ENCODE results near the gene CCNO.

- TF ChIP-seq CTCF (IDR thresholded peaks at IDR 0.05): no peak
- TF ChIP-seq POLR2A (IDR thresholded peaks at IDR 0.05): no peak
Observed at GRCh38 chr5:55278778-55279177, 45.4 kb upstream of the CCNO start.
